RPMI8226 (cell line): Measurements from ENCODE around the gene SLC35F6.
"Not testable (repeated sequence)": the region's sequence is repeated elsewhere in the genome, so short reads cannot be mapped to it uniquely, and the experiment has no call there.

ENCODE experiments used
- DNase-seq: peaks from one replicate; pipeline ENCODE4 v3.0.0-alpha.2; 2015

Gene SLC35F6

DNA sequence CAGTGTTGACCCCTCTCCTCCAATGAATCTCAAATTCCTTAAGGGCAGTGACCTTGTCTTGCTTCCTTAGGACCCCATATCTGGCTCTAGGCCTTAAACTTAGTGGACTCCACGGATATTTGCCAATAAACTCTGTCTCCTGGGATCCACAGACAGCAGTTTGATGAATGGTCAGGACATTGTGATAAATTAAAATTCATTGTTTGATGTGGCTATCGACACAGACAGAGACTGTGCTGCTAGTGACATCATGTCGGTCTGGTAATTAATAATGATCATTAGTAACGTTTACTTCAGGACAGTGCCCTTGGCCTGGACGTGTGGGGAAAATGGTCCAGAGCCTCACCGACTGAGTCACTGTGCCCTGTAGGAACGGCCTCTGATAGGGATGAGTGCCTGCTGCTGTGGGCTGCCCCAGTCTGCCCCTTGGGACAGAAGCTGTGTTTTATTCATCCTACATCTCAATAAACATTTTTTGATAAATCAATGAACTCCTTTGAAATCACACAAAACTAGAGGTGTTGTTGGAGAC, 5.2 kb upstream of the SLC35F6 start:
- no peak for DNase-seq

DNA sequence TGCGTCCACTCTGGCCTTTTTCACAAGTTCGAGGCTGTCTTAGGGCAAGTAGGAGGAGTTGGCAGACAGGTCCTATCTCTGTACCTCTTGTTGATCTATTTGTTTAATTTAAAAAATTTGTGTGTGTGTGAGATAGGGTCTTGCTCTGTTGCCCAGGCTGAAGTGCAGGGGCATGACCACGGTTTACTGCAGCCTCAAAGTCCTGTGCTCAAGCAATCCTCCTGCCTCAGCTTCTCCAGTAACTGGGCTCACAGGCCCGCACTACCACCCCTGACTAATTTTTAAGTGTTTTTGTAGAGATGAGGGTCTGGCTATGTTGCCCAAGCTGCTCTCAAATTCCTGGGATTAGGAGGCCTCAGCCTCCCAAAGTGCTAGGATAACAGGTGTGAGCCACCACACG, 4.2 kb upstream of the SLC35F6 start:
- DNase-seq = no peak

DNA sequence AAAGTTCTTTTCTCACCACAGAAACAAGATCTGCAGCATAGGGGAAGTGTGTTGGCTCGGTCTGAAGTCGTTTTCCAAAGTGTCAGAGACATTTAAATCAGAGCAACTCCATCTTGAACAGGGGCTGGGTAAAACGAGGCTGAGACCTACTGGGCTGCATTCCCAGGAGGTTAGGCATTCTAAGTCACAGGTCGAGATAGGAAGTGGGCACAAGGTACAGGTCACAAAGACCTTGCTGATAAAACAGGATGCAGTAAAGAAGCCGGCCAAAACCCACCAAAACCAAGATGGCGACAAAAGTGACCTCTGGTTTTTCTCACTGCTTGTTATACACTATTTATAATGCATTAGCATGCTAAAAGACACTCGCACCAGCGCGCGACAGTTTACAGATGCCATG, 3.1 kb upstream of the SLC35F6 start:
- not testable (repeated sequence) for DNase-seq

DNA sequence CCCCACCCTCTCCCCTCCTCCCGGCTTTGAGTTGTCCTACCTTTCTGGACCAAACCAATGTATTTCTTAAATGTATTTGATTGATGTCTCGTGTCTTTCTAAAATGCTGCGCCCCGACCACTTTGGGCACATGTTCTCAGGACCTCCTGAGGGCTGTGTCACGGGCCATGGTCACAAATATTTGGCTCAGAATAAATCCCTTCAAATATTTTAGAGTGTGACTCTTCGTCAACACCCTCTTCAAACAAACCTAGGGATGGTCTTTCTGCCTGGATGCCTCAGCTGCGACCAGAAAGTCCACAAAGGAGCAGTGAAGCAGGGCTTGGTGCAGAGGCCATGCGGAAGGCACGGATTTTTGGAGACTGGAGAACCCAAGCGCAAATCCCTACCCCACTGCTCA, 1.1 kb upstream of the SLC35F6 start:
- no peak for DNase-seq

DNA sequence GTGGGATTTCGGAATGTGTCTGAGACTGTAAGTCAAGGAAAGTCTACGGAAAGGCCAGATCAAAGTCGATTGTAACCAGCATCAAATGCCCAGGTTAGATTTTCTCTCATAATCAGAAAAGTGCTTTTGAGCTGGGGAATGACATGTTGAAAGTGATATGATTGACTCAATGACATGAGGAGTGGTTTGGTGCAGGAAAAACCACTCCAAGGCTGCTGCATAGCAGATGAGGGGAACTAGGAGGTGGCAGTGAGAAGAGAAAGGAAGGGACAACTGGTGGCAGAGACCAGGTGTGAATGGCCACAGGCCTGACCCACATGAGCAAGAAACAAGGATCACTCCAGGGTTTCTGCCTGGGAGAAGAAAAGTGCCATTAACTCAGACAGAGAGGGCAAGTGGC, 822 bp downstream of the SLC35F6 start:
- DNase-seq = no peak

DNA sequence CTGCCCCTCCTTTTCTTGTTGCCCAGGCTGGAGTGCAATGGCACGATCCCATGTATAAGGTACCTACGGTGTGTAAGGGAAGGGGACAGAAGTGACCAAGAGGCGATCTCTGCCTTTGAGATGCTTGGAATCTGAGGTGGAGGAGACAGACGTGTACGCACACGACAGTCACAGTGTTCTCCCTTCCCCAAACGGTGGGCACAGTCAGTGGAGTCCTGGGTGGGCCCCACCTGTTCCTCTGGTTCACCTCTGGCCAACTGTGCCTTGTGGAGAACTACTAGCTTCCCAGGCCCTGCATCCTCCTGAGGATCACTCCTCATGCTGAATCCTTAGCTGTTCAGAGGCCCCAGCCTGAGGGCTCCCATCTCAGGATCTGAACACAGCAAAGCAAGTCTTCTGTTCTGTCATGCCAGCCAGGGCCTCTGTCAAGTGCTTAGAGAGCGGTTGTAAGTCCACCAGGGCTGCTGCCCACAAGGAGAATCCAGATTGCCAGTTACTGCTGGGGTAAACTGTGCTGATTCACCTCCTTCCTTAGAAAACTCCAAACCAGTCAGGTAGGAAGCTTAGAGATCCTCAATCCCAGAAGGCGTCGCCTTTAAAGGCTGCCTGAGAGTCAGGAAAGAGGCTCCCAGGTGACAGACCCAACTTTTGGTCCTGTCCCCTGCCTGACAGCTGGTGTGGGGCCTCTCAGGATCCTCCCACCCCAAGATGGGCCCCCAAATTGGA, 1.6 kb downstream of the SLC35F6 start:
- no peak for DNase-seq

DNA sequence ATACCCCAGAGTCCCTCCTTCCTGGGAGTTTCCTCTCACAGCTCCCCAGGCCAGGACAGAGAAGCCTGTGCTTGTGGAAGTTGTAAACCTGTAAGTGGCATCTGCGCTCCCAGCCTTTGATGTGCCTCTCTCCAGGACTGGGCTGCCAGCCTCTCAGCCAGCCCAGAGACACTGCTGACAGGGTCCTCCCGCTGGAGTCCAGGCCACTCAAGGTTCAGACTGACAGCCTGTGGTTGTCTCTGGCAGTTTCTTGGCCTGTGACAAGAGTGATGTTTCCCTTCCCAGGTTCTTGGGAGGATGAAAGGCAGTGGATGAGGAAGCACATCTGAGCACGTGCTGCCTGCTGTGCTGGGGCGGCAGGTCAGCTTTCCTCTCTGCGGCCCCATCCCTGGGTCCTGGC, 3.0 kb downstream of the SLC35F6 start:
- no peak for DNase-seq

DNA sequence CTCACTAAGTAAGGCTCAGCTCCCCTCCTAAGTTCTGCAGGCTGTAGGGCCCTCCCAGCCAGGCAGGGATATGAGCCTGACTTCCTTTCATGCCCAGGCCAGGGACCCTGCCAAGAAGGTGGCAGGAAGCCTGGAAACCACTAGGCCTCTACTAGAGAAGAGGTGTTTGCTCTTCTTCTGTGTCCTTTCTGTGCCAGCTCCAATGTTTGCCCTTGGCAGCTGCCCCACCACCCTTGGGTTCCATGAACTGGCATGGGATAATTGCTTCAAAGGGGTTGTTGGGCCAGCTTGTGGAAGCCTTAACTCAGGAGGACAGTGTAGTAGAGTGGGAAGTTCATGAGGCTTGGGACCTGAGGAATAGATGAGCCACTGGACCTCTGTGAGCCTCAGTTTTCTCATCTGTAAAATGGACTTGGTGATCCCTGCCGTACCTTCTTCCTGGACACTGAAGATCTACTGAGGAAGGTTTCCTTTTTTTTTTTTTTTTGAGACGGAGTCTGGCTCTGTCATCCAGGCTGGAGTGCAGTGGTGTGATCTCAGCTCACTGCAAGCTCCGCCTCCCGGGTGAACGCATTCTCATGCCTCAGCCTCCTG, 3.9 kb downstream of the SLC35F6 start:
- no peak for DNase-seq

DNA sequence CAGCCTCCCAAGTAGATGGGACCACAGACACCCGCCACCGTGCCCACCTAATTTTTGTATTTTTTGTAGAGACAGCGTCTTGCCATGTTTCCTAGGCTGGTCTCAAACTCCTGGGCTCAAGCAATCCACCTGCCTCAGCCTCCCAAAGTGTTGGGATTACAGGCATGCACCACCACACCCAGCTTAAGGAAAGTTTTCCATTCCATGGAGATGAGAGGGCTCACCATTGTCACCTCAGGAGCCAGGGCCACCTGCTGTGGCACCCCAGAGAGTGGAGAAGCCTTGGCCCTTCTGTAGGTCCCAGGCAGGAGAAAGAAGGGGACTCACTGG, 4.6 kb downstream of the SLC35F6 start:
- DNase-seq = no peak

DNA sequence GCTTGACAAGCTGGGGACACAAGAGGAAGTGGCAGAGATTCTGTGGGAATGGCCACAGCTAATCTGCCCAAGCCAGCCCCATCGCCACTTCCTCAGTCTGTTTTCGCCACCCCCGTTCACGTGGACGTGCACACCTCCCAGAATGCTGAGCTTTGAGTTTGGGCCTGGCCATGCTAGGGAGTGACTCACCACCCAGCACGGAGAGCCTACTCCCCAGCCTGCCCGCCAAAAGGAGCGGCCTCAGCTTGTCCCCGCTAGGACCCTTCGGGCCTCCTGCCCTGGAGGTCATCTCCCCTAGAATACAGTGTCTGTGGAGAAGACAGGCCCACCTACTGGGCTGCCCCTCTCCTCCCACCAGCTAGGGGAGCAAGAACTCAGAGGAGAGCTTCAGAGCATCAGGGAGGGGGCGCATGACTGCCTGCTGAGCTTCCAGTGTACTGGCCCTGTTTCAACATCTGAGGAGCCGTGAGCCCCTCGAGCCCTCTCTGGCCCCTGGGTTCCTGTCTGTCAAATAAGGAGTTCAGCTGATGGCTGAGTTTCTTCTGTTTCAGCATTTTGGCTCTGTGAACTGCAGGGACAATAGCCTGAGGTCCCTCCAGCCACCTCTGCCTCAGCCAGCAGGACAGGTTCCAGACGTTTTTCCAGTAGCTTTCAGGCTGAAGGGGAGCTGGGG, 5.1 kb downstream of the SLC35F6 start:
- no peak for DNase-seq

DNA sequence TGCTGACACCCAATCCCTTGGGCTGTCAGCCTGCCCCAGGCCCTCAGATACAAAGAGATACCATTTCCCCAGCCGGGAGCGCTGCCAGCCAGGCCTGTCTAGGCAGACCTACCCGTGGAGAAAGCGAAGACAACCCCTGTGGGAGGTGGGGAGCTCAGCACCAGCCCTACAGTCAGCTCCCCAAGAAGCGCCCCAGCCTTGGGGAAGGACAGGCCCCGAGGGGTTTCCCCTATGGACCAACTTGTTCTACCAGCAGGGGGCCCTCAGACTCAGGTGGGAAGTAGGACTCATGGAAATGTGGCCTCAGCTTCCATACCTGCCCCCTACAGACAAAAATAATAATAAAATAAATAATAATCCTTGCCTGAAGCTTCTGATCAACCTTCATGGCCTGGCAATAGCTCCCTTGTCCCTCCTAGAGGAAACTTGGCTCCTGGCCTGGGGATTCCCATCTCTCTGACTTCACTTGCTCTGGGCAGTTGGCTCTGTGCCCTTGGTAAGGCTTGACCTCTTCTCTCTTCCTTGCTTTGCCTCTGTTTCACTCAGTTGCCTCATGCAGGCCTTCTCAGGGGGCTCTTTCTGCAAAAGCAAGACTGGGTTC, 7.0 kb downstream of the SLC35F6 start:
- DNase-seq = peak; percentile 40

DNA sequence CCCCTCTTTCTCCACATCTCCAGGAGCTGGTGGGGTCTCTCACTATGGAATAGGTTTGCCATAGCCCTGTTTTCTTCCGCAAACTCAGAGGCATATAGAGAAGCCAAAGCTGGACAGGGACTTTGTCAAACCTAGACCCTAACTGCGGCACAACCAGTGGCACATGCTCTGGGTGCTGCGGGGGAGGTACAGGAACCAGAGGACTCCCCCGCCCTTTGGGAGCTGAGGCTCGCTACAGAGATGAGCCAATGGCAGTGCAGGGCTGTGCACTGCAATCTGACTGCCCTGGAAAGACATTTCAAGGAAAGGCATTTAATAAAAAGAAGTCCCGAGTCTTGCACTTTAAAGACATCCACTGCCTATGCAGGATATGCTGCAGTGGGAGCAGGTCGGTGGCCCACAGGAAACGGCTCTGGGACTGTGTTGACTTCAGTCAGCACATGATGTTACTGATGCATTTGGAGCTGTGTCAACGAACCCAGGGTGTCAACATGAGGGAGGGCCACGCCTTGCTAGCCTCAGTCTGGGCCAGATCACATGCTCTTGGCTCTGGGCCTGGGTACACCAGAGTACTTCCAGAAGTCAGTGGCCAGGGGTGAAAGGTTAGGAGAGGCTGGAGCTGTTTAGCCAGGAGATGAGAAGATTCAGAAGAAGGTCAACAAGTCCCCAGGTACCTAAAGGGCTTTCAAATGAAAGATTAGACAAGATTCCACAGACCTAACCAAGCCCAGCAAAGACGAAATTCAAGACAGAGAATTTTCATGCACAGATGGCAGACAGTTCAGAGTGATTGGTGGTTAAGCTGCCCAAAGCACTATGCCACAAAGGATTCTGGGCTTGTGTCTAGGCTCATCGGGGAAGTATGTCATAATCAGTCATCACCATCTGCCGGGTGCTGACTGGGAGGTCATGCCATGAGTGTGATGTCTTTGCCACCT, 8.2 kb downstream of the SLC35F6 start:
- DNase-seq = no peak

DNA sequence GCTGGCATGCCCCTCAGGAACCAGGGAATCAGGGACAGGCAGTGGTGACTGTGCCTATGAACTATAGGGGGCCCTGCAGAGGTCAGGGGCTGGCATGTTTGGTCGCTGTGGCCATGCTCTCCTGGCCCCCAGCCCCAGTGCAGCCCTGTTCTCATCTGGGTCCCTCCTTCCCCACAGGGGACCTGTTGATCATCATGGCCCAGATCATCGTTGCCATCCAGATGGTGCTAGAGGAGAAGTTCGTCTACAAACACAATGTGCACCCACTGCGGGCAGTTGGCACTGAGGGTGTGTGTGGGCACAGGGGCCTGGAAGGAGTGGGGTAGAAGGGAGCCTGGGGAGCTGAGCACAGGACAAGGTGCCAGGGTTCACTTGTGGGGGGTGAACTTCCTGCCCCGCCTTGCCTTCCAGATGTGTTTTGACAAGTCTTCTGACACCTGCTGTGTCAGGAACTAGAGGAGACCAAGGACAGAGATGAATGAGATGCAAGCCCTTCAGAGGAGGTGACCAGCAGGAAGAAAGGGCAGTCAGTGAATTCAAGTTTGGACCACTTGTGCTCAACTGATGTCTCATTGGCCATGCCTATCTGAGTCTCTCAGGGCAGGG, 12.2 kb downstream of the SLC35F6 start:
- no peak for DNase-seq

DNA sequence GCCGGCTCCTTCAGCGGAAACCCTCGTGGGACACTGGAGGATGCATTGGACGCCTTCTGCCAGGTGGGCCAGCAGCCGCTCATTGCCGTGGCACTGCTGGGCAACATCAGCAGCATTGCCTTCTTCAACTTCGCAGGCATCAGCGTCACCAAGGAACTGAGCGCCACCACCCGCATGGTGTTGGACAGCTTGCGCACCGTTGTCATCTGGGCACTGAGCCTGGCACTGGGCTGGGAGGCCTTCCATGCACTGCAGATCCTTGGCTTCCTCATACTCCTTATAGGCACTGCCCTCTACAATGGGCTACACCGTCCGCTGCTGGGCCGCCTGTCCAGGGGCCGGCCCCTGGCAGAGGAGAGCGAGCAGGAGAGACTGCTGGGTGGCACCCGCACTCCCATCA, 14.0 kb downstream of the SLC35F6 start:
- DNase-seq = no peak

DNA sequence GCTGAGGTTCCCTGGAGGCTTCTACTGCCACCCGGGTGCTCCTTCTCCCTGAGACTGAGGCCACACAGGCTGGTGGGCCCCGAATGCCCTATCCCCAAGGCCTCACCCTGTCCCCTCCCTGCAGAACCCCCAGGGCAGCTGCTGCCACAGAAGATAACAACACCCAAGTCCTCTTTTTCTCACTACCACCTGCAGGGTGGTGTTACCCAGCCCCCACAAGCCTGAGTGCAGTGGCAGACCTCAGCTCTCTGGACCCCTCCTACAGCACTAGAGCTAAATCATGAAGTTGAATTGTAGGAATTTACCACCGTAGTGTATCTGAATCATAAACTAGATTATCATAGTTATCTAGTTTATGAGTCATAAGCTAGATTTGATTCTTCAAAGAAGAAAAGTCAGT, 14.4 kb downstream of the SLC35F6 start:
- no peak for DNase-seq

DNA sequence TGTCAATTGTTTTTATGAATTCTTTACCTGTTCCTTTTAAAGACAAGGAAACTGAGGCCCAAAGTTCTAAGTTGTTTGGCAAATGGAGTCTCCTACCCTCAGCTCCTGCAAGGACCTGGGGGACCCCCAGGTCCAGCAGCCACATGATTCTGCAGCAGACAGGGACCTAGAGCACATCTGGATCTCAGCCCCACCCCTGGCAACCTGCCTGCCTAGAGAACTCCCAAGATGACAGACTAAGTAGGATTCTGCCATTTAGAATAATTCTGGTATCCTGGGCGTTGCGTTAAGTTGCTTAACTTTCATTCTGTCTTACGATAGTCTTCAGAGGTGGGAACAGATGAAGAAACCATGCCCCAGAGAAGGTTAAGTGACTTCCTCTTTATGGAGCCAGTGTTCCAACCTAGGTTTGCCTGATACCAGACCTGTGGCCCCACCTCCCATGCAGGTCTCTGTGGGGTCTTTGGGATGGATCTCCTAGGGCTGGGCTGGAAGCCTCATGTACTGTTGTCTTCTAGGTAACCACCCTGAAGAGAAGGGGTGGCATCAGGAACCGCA, 16.2 kb downstream of the SLC35F6 start:
- DNase-seq = no peak

DNA sequence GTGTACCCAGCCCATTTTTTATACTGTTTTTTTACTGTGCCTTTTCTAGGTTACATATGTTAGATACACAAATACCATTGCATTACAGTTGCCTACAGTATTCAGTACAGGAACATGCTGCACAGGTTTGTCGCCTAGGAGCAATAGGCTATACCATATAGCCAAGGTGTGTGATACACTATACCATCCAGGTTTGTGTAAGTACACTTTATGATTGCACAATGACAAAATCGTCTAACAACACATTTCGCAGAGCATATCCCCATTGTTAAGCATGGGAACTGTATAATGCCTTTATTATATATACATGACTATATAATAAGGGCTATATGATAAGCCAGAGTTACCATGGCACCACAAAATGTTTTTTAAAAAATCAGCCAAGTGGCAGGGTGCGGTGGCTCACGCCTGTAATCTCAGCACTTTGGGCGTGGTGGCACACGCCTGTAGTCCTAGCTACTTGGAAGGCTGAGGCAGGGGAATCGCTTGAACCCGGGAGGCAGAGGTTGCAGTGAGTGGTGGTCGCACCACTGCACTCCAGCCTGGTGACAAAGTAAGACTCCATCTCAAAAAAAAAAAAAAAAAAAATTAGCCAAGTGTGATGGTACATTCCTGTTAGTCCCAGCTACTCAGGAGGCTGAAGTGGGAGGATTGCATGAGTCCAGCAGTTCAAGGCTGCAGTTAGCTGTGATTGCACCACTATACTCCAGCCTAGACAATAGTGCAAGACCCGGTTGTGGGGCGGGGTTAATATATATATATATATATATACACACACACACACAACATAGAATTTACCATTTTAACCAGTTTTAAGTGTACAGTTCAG, 19.0 kb downstream of the SLC35F6 start:
- DNase-seq = no peak

DNA sequence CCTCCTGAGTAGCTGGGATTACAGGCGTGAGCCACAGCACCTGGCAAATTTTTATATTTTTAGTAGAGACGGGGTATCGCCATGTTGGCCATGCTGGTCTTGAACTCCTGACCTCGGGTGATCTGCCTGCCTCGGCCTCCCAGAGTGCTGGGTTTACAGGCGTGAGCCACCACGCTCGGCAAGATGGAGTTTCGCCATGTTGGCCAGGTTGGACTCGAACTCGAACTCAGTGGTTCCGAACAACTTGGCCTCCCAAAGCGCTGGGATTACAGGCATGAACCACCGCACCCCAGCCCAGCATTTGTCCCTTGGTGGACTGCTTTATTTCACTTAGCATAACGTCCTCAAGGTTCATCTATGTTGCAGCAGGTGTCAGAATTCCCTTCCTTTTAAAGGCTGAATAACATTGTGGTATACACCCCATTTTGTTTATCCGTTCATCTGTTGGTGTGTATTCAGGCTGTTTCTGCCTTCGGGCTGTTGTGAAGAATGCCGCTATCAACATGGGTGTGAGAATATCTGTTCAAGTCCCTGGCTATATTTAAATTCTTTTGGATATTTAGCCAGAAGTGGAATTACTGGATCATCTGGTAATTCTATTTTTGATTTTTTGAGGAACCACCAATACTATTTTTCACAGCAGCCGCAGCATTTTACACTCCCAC, 20.6 kb downstream of the SLC35F6 start:
- no peak for DNase-seq

DNA sequence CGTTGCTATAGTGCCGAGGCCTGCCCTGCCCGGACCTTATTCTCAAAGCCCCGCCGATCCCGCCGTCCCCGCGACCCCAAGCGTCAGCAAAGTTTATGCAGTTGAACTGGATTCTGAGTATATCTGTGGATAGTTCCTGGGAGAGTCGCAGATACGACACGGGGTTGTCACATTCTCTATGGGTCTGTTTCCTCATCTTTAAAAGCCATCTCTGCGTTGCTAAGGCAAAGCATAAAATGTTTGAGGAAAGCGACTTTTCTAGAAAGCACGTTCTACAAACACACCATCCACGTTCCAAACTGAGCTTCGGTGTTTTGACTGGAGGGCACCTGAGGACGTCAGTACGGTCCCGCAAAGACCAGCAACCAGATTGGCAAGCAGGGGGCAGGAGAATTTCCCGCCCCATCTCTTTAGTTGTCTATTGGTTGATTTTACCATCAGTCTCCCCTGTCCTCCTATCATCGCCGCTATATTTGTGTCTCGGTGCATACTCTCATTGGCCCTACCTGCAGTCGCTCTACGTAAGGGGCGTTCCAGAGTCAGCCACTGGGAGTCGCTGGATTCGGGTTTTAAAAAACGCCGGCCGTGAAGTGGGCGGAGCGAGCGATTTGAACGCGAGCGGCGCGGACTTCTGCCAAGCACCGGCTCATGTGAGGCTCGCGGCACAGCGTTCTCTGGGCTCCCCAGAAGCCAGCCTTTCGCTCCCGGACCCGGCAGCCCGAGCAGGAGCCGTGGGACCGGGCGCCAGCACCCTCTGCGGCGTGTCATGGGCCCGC, 21.5 kb downstream of the SLC35F6 start, which contains the start of gene CENPA:
Gene CENPA (plus strand): TSS at position 626 of the 776 bp plus-strand sequence. CDS start 141 bp downstream, at position 767.
- DNase-seq = peak; percentile 99
